Muscle of arm (tissue), 12 donors: ENCODE measurements around the gene BAIAP2. TPM values are rescaled to one million over a fixed set of nuclear protein-coding genes. Genes with fewer than 3 reads are reported as not detected.

Source experiments
- DNase-seq: peaks from one replicate; pipeline ENCODE4 v3.0.0-alpha.2; 2013
- polyA plus RNA-seq, 12 donors: library from polyadenylated mRNA; unstranded; fragments of 120-200 nt; gene quantifications; one replicate each; pipeline ENCODE4 v1.2.1, GENCODE V29; 2013; ENCODE audit not compliant: insufficient read length in 12 of 12

Gene BAIAP2
- polyA plus RNA-seq, 12 donors: 11.6 to 40.3 (median 17.2) TPM; not detected in 1

DNA sequence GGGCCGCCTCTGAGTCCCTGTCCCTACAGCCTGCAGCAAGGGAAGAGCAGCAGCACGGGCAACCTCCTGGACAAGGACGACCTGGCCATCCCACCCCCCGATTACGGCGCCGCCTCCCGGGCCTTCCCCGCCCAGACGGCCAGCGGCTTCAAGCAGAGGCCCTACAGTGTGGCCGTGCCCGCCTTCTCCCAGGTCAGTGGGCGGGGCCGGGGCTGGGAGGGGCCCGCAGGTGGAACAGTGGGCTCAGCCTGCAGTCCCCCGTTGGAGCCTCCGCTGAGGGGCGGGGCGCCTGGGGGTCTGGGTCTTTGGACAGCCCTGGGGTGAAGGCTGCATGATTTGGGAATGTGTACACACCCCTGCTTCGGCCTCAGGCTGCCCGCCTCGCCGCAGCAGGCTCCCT lies 71.8 kb downstream of the BAIAP2 start:
- DNase-seq: no peak

- DNase-seq: no peak
Measured at GRCh38 chr17:81108220-81108619, 73.3 kb downstream of the BAIAP2 start.

GRCh38 chr17:81109957-81110356 lies 75.0 kb downstream of the BAIAP2 start:
- no peak for DNase-seq

DNA sequence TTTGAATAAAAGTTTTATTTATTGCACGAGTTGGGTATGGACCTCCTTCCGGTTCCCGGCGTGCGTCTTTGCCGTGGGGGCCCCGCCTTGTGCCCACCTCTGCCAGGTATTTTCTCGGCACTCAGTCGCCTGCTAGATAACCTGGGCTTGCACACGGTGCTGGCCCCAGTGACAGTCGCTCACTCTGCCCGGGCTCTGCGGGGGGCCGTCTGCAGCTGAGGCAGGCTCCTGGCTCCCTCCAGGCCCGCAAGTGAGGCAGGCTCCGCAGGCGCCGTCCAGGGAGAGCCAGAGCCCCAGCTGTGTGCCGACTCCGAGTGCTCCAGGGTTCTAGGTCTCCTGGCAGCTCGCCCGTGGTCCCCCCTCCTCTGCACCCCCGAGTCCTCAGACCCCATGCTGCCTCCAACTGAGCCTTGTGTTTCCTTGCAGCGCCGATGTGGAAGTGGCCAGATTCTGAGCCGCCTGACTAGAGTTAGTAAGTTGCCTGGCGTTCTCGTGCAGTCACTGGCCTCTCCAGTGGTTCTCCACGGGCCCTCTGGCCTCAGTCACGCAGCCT lies 75.6 kb downstream of the BAIAP2 start:
- no peak for DNase-seq

DNA sequence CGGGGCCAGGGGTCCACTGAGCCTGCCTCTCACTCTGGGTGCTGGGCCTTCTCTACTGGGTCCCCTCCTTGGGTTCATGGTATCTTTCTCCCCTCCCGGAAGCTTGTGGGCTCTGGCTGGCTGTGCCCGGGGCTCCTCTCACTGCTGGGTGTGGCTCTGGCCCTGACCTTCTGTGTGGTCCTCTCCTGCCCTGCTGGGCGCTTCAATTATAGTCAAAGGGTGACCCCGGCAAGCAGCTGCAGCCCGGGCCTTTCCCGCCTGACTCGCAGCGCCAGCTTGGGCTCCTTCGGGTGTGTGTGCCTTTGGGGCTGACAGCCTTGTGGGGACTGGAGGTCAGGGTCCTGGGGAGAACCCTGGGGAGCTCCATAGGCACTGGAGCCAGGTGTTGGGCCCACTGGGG lies 76.1 kb downstream of the BAIAP2 start:
- no peak for DNase-seq

DNA sequence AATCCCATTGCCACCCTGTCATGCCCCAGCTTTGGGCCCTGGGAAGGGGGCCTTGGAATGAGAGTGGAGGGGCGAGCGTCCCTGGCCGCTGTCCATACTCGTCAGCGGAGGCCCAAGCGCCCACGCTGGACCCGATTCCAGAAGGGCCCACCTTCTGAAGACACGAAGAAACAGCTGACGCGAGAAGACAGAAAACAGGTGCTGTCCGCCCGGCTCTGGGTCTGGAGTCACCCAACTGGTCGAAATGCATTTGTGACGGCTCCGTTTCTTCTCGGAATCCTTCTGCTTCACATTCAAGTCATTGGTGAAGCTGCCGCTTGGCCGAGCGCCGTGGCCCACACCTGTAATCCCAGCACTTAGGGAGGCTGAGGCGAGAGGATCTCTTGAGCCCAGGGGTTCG lies 77.5 kb downstream of the BAIAP2 start:
- no peak for DNase-seq

DNA sequence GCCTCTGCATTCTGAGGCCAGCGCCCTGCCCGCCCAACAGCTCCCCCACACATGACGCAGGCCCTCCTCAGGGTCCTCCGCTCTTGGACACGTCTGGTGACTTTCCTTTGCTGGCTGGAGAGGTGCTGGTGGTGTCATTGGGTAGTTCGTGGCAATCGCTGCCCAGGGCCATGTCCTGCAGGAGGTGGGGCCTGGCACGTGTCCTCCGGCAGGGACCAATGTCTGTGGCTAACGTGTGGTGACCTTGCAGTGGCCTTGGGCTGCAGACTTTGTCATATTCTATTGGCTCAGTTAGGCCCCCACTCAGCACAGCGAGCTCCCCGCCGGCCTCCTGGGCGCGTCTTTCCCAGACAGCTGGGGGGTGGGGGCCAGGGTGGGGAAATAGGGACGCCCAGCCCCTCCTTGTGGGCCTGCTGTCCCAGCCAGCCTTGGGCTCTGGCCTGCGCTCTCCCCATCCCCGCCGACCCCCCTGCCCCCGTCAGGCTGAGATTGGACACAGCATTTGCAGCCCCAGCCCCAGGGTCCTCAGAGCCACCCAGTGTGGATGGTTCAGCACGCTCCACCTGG lies 78.3 kb downstream of the BAIAP2 start:
- no peak for DNase-seq

GRCh38 chr17:81114351-81115093 lies 79.6 kb downstream of the BAIAP2 start:
- no peak for DNase-seq

DNA sequence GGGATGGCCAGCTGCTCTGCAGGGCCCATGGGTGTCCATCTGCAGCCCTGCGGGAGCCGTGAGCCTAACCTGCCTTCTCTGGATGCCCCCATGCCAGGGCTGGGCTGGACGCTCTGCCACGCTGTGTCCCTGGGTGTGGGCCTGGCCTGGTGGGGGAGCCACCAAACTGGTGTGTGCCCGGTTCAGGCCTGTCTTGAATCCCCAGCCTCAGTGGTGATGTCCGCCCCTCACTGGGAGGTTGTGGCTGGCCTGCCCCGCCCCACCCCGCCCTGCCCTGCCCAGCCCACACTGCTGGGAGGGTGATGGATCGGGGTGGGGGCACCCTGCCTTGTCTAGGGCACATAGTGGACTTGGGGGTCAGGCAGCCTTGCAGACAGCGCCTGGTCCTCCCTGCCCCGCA lies 80.3 kb downstream of the BAIAP2 start:
- no peak for DNase-seq

DNA sequence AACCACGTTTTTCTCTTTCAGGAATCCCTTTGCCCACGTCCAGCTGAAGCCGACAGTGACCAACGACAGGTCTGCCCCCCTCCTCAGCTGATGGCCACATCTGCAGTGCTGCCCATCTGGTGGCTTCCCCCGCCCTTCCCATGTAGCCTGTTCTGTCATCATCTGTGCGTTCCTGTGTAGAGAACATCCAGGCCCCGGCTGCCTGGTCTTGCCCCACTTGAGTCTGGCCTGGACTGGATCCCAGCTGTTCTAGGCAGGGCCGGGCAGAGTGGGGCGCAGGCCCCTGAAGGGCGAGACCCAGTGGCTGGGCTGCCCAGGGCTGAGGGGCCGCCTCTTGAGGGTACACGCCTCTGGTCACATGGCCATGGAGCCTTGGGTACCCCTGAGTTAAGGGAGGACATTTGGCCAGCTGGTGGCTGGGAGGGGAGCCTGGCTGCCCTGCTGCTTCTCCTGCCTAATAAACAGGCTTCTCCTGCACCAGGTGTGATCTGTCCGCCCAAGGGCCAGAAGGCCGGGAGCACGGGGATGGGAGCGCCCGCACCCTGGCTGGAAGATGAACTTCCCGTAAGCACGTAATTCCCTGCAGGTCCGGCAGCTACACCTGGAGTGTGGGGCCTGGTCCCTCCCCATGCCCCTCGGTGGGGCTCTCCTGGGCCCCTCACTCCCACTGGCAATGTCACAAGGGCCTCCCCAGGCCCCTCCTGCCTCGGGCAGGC lies 81.0 kb downstream of the BAIAP2 start:
- no peak for DNase-seq

GRCh38 chr17:81116704-81117103 lies 81.8 kb downstream of the BAIAP2 start:
- no peak for DNase-seq

GRCh38 chr17:81117672-81118198 lies 82.8 kb downstream of the BAIAP2 start:
- DNase-seq: no peak

- no peak for DNase-seq
Measured at GRCh38 chr17:81118308-81119221, 83.6 kb downstream of the BAIAP2 start.

GRCh38 chr17:81119223-81120148 lies 84.5 kb downstream of the BAIAP2 start:
- DNase-seq: peak; percentile 76

- no peak for DNase-seq
Measured at GRCh38 chr17:81120149-81120484, 85.2 kb downstream of the BAIAP2 start.

DNA sequence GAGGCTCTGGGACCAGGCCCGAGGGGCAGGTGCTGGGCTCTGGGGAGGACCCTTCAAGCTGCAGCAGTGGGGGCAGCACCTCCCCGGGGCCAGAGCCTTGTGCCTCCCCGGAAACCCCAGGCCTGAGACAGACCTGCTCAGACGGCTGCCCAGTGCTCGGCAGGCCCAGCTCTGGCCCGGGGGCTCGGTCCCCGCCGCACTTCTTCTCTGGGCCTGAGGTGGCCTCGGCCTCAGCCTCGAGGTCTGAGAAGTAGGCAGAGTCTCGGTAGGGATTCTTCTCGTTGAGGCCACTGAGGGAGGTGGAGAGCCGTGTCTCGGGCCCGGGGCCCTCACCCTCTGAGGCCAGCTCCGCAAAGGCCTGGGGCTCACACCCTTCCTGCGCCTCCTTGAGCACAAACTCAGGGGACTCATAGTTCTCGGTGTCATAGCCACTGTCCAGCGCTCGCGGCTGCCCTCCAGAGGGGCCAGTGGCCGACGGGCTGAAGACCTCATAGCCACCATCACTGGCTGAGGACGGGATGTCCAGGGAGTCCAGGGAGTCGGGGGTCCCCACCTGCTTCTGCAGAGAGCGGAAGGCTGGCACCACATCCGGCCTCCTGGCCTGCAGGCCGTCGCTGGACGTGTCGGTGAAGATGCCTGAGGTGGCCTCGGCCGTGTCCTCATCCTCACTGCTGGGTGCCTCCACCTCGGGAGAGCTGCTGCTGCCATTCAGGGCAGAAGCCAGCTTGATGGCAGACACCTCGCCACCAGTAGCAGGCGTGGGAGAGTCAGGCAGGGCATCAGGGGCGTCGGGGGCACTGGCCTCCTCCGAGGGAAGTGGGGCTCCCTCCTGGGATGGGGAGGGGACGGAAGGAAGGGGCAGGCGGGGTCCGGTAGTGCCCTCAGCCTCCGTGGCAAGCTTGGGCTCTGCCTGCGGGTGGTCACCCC lies 86.0 kb downstream of the BAIAP2 start:
- DNase-seq: no peak

DNA sequence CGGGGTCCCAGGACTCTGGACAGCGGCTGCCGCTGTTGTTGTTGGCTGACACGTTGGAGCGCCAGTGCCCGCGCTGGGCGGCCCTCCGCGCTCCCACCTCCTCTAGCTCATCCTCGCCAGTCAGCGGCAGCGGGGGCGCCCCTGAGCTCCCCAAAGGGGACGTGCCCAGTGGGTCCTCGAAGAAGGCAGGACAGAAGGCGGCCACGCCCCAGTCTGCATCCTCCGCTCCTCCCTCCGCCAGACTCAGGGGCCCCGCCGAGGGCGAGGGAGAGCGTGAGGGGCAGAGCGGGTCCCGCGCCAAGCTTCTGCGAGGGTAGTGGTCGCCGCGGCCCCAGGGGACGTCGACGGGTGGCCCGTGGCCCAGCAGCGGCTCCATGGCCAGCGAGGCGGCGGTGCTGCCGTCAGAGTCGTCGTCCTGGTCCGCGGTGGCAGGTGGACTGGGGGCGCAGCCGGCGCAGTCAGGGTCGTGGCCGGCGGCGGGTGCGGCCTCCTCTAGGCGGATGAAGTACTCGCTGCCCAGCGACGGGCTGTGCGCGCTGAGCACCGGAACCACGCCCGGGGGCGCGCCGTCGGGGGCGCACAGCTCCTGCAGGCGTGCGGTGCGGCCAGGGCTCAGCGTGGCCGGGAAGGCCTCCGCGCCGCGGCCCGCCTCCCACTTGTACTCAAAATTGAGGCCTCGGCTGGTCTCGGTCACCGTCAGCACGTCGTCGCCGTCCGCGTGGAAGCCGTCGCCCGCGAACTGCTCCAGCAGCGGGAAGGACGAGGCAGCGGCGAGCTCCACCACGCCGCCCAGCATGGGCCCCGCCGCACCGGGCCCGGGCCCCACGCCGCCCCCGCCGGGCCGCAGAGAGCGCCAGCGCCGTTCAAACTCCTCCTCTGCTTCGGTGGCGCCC lies 87.1 kb downstream of the BAIAP2 start:
- DNase-seq: no peak
